Measurements from ENCODE around the gene ZBTB7A. TPM values are rescaled to one million over a fixed set of nuclear protein-coding genes. Genes with fewer than 3 reads are reported as not detected.

Gene ZBTB7A
- polyA plus RNA-seq, 2 of the 4 experiments (the other 2 are of a cell fraction) = 2.3 to 11.6 TPM

- WGBS (ENCODE audit: missing lambda C conversion rate) = 65% methylated on average over 6 of the region's 6 CpGs
- Histone ChIP-seq H3K4me1 (no peaks in the 10 kb centered on the region), H3K4me3 (no peak overlapping the region), H3K9me3 (no peaks in the 10 kb centered on the region), H3K27ac (no peak overlapping the region), H3K4me2 (no peak overlapping the region)
- FAIRE-seq (no peak), DNase-seq (ENCODE audit: low read depth in 1 of 2, low spot score in 1 of 2) (no peak), ATAC-seq (no peak)
- no peak for TF ChIP-seq SREBF2 (IDR thresholded peaks at IDR 0.05)
- no peak for TF ChIP-seq HEYL (CRISPR knock-in tag; IDR thresholded peaks at IDR 0.05)
- TF ChIP-seq ELK1 (IDR thresholded peaks at IDR 0.05; ENCODE audit: low read depth, low read length) = no peak
- no peak for TF ChIP-seq CBX2 (IDR thresholded peaks at IDR 0.05; ENCODE audit: borderline replicate concordance, low read depth)
- no peak for TF ChIP-seq ZC3H11A (IDR thresholded peaks at IDR 0.05)
- TF ChIP-seq HOXB13 (CRISPR knock-in tag; IDR thresholded peaks at IDR 0.05; ENCODE audit: low read depth) = no peak
- TF ChIP-seq JUNB (IDR thresholded peaks at IDR 0.05) = no peak
- TF ChIP-seq NFE2L2 (conservative IDR thresholded peaks at IDR 0.05; ENCODE audit: low read length) = no peak
- no peak for TF ChIP-seq EHMT2 (IDR thresholded peaks at IDR 0.05; ENCODE audit: low read depth)
- TF ChIP-seq RFX5 (IDR thresholded peaks at IDR 0.05) = no peak
- no peak for TF ChIP-seq POLR2AphosphoS2 (conservative IDR thresholded peaks at IDR 0.05; ENCODE audit: low read length)
- TF ChIP-seq USF2 (IDR thresholded peaks at IDR 0.05) = no peak
- TF ChIP-seq FOSL2 (IDR thresholded peaks at IDR 0.05) = no peak
- no peak for TF ChIP-seq FOSL2 (CRISPR knock-in tag; IDR thresholded peaks at IDR 0.05)
- TF ChIP-seq ESRRA (IDR thresholded peaks at IDR 0.05; ENCODE audit: borderline replicate concordance, low read length) = no peak
- TF ChIP-seq CHD2 (IDR thresholded peaks at IDR 0.05; ENCODE audit: low read length, partially characterized antibody) = no peak
- TF ChIP-seq ZSCAN20 (CRISPR knock-in tag; IDR thresholded peaks at IDR 0.05) = no peak
- no peak for TF ChIP-seq RAD21 (conservative IDR thresholded peaks at IDR 0.05 in 1 of 2, IDR thresholded peaks at IDR 0.05 in 1 of 2)
- ChIA-PET CTCF (interaction anchor here (0.9 kb wide), 1 partner anchor 10 kb away, joined by 3 read pairs; no protein-coding TSS in a partner anchor), POLR2A (no interaction called here)
These were observed 71.1 kb downstream of the ZBTB7A start for GRCh38 chr19:3995607-3996006.

Other genes starting within 250 kb of the ZBTB7A start
- 0.14 and 0.16 TPM in 2 replicates for gene ZFR2, start 197.9 kb downstream of the ZBTB7A start, polyA plus RNA-seq (2011; rRNA removed)
- 0.30 to 0.45 TPM (median 0.39 TPM) in 3 replicates for gene ZFR2, start 197.9 kb downstream of the ZBTB7A start, polyA plus RNA-seq (2017; fragmentation: RNase III; extraction: RNeasy Plus Mini Kit Qiagen cat#74134 plus additional on column Dnase treatment)
- 0.04 and 0.06 TPM in 2 replicates for gene ATCAY, start 186.2 kb downstream of the ZBTB7A start, polyA plus RNA-seq (2011; rRNA removed)
- 0.03 to 0.24 TPM in 2 of 3 replicates, not detected in the other for gene ATCAY, start 186.2 kb downstream of the ZBTB7A start, polyA plus RNA-seq (2017; fragmentation: RNase III; extraction: RNeasy Plus Mini Kit Qiagen cat#74134 plus additional on column Dnase treatment)
- gene NMRK2, start 133.8 kb downstream of the ZBTB7A start, polyA plus RNA-seq (2011; rRNA removed) = not detected in 2 replicates
- not detected in 3 replicates for gene NMRK2, start 133.8 kb downstream of the ZBTB7A start, polyA plus RNA-seq (2017; fragmentation: RNase III; extraction: RNeasy Plus Mini Kit Qiagen cat#74134 plus additional on column Dnase treatment)
- 30.4 and 33.0 TPM in 2 replicates for gene DAPK3, start 95.8 kb downstream of the ZBTB7A start, polyA plus RNA-seq (2011; rRNA removed)
- gene DAPK3, start 95.8 kb downstream of the ZBTB7A start, polyA plus RNA-seq (2017; fragmentation: RNase III; extraction: RNeasy Plus Mini Kit Qiagen cat#74134 plus additional on column Dnase treatment) = 54.7 to 61.8 TPM (median 54.9 TPM) in 3 replicates
- gene EEF2, start 81.4 kb downstream of the ZBTB7A start, polyA plus RNA-seq (2011; rRNA removed) = 526 and 680 TPM in 2 replicates
- 971 to 1,113 TPM (median 999 TPM) in 3 replicates for gene EEF2, start 81.4 kb downstream of the ZBTB7A start, polyA plus RNA-seq (2017; fragmentation: RNase III; extraction: RNeasy Plus Mini Kit Qiagen cat#74134 plus additional on column Dnase treatment)
- 4.5 and 5.2 TPM in 2 replicates for gene PIAS4, start 59.2 kb downstream of the ZBTB7A start, polyA plus RNA-seq (2011; rRNA removed)
- 10.6 to 12.8 TPM (median 11.3 TPM) in 3 replicates for gene PIAS4, start 59.2 kb downstream of the ZBTB7A start, polyA plus RNA-seq (2017; fragmentation: RNase III; extraction: RNeasy Plus Mini Kit Qiagen cat#74134 plus additional on column Dnase treatment)
- 40.4 and 41.7 TPM in 2 replicates for gene MAP2K2, start 57.2 kb upstream of the ZBTB7A start, polyA plus RNA-seq (2011; rRNA removed)
- 98.5 to 116 TPM (median 115 TPM) in 3 replicates for gene MAP2K2, start 57.2 kb upstream of the ZBTB7A start, polyA plus RNA-seq (2017; fragmentation: RNase III; extraction: RNeasy Plus Mini Kit Qiagen cat#74134 plus additional on column Dnase treatment)
- 0.05 and 0.07 TPM in 2 replicates for gene CREB3L3, start 86.7 kb upstream of the ZBTB7A start, polyA plus RNA-seq (2011; rRNA removed)
- gene CREB3L3, start 86.7 kb upstream of the ZBTB7A start, polyA plus RNA-seq (2017; fragmentation: RNase III; extraction: RNeasy Plus Mini Kit Qiagen cat#74134 plus additional on column Dnase treatment) = 0.05 to 0.20 TPM (median 0.08 TPM) in 3 replicates
- 10.2 and 11.7 TPM in 2 replicates for gene SIRT6, start 115.7 kb upstream of the ZBTB7A start, polyA plus RNA-seq (2011; rRNA removed)
- 20.2 to 22.6 TPM (median 21.6 TPM) in 3 replicates for gene SIRT6, start 115.7 kb upstream of the ZBTB7A start, polyA plus RNA-seq (2017; fragmentation: RNase III; extraction: RNeasy Plus Mini Kit Qiagen cat#74134 plus additional on column Dnase treatment)
- gene ANKRD24, start 115.8 kb upstream of the ZBTB7A start, polyA plus RNA-seq (2011; rRNA removed) = 0.12 and 0.28 TPM in 2 replicates
- 0.28 to 0.54 TPM (median 0.36 TPM) in 3 replicates for gene ANKRD24, start 115.8 kb upstream of the ZBTB7A start, polyA plus RNA-seq (2017; fragmentation: RNase III; extraction: RNeasy Plus Mini Kit Qiagen cat#74134 plus additional on column Dnase treatment)
- 1.1 and 1.4 TPM in 2 replicates for gene EBI3, start 162.6 kb upstream of the ZBTB7A start, polyA plus RNA-seq (2011; rRNA removed)
- 3.1 to 3.6 TPM (median 3.3 TPM) in 3 replicates for gene EBI3, start 162.6 kb upstream of the ZBTB7A start, polyA plus RNA-seq (2017; fragmentation: RNase III; extraction: RNeasy Plus Mini Kit Qiagen cat#74134 plus additional on column Dnase treatment)
- gene YJU2, start 180.2 kb upstream of the ZBTB7A start, polyA plus RNA-seq (2011; rRNA removed) = 11.4 and 12.3 TPM in 2 replicates
- gene YJU2, start 180.2 kb upstream of the ZBTB7A start, polyA plus RNA-seq (2017; fragmentation: RNase III; extraction: RNeasy Plus Mini Kit Qiagen cat#74134 plus additional on column Dnase treatment) = 14.9 to 18.0 TPM (median 16.5 TPM) in 3 replicates
- 0.08 and 0.29 TPM in 2 replicates for gene SHD, start 212.4 kb upstream of the ZBTB7A start, polyA plus RNA-seq (2011; rRNA removed)
- 0.29 to 0.38 TPM in 2 of 3 replicates, not detected in the other for gene SHD, start 212.4 kb upstream of the ZBTB7A start, polyA plus RNA-seq (2017; fragmentation: RNase III; extraction: RNeasy Plus Mini Kit Qiagen cat#74134 plus additional on column Dnase treatment)
- gene TMIGD2, start 235.5 kb upstream of the ZBTB7A start, polyA plus RNA-seq (2011; rRNA removed) = not detected in 2 replicates
- gene TMIGD2, start 235.5 kb upstream of the ZBTB7A start, polyA plus RNA-seq (2017; fragmentation: RNase III; extraction: RNeasy Plus Mini Kit Qiagen cat#74134 plus additional on column Dnase treatment) = not detected in 3 replicates
- 3.3 and 3.5 TPM in 2 replicates for gene FSD1, start 237.7 kb upstream of the ZBTB7A start, polyA plus RNA-seq (2011; rRNA removed)
- gene FSD1, start 237.7 kb upstream of the ZBTB7A start, polyA plus RNA-seq (2017; fragmentation: RNase III; extraction: RNeasy Plus Mini Kit Qiagen cat#74134 plus additional on column Dnase treatment) = 10.4 to 13.2 TPM (median 12.8 TPM) in 3 replicates

Data from A549 (cell line).